Activated CD4-positive, alpha-beta T cell treated with anti-CD3 and anti-CD28 coated beads, Interleukin-2, amount 10 ng/mL, durations not matched to agents 24 days and 14 days (primary cell): Measurements from ENCODE around the gene NTN1. TPM values are rescaled to one million over a fixed set of nuclear protein-coding genes. Genes with fewer than 3 reads are reported as not detected.

Experiments
- DNase-seq: peaks from one replicate; pipeline ENCODE4 v3.0.0; 2022
- H3K27ac Mint-ChIP-seq: one replicate; pipeline ENCODE4 v1.8.0; 2022; ENCODE audit warnings: mild to moderate bottlenecking, mixed read lengths
- H3K27me3 Mint-ChIP-seq: one replicate; pipeline ENCODE4 v1.8.0; 2022; ENCODE audit warnings: mixed read lengths
- H3K36me3 Mint-ChIP-seq: one replicate; pipeline ENCODE4 v1.8.0; 2022; ENCODE audit warnings: low read depth, mild to moderate bottlenecking, mixed read lengths
- H3K4me1 Mint-ChIP-seq: one replicate; pipeline ENCODE4 v1.8.0; 2021; ENCODE audit warnings: mixed read lengths
- H3K4me3 Mint-ChIP-seq: one replicate; pipeline ENCODE4 v1.8.0; 2022; ENCODE audit warnings: mild to moderate bottlenecking, moderate library complexity, mixed read lengths
- H3K9me3 Mint-ChIP-seq: one replicate; pipeline ENCODE4 v1.8.0; 2021; ENCODE audit warnings: mixed read lengths
- intact Hi-C: fragments of 100-400 bp; cut with micrococcal nuclease; formaldehyde crosslinking; loops from one replicate; pipeline ENCODE4 v1.15.1; 2023
- total RNA-seq: library from RNA; stranded (reverse); gene quantifications from 2 replicates; pipeline ENCODE4 v1.2.3, GENCODE V29; 2022

The NTN1 gene
- total RNA-seq, 1 donor from 2014 or later, result 0.51 TPM

DNA sequence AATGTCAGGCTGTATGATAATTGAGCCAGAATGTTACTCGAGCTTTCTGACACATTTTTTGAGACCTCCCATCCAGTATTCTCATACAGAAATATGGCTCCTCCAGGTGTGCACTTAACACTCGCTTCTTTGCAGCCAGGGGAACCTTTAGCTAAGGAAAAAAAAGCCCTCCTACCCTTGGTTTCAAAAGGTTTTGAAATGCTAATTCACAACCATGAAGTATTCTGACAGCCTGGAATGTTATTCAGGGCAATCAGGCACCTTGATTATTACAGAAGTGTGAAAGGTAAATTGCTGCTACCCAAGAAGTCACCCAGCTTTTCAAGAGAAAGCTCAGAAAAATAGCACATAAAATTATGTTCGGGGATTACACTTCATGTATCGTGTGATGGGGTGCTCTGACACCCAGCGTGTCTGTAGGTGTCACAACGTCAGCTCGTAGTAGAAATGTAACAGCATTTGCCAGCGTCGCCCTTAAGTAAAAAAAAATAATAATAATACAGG, 41.1 kb downstream of the NTN1 start:
- H3K36me3 Mint-ChIP-seq, result no peaks in the 10 kb centered on the region
- H3K4me1 Mint-ChIP-seq, result no peaks in the 10 kb centered on the region
- no peak overlapping the region for H3K4me3 Mint-ChIP-seq
- intact Hi-C loops, result no loop called here
- H3K9me3 Mint-ChIP-seq, result no peaks in the 10 kb centered on the region
- DNase-seq, result no peak
- H3K27me3 Mint-ChIP-seq, result peaks cover 4% of the 10 kb centered on the region
- H3K27ac Mint-ChIP-seq, result no peak overlapping the region

GRCh38 chr17:9064311-9064834, 43.1 kb downstream of the NTN1 start:
- H3K4me3 Mint-ChIP-seq, result no peak overlapping the region
- intact Hi-C loops, result no loop called here
- H3K36me3 Mint-ChIP-seq, result no peaks in the 10 kb centered on the region
- no peak for DNase-seq
- H3K4me1 Mint-ChIP-seq, result no peaks in the 10 kb centered on the region
- H3K9me3 Mint-ChIP-seq, result no peaks in the 10 kb centered on the region
- no peak overlapping the region for H3K27ac Mint-ChIP-seq
- H3K27me3 Mint-ChIP-seq, result peaks cover 3% of the 10 kb centered on the region

DNA sequence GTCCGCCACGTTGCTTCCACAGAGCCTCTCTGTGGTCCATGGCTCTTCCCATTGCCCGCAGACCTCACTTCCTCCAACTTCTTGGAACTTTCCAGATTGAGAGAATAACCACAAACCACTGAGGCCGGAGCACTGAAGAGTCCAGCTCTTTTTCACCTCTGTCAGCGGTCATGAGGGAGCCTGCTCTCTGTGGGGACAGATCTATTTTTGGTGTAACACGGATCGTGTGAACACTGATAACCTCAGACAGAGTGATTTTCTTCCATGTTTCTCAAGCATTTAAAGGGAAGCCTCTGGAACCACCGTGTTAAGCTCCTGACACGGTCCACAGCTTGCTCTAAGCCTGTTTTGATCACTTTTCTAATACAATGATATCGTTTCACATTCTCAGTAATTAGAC, 49.7 kb downstream of the NTN1 start:
- no peak overlapping the region for H3K27ac Mint-ChIP-seq
- no peaks in the 10 kb centered on the region for H3K9me3 Mint-ChIP-seq
- H3K36me3 Mint-ChIP-seq, result no peaks in the 10 kb centered on the region
- no peaks in the 10 kb centered on the region for H3K4me1 Mint-ChIP-seq
- no peak for DNase-seq
- H3K4me3 Mint-ChIP-seq, result no peak overlapping the region
- H3K27me3 Mint-ChIP-seq, result no peaks in the 10 kb centered on the region
- intact Hi-C loops, result no loop called here

- no peak for DNase-seq
- intact Hi-C loops, result no loop called here
- no peaks in the 10 kb centered on the region for H3K9me3 Mint-ChIP-seq
- no peak overlapping the region for H3K4me3 Mint-ChIP-seq
- H3K27ac Mint-ChIP-seq, result no peak overlapping the region
- no peaks in the 10 kb centered on the region for H3K4me1 Mint-ChIP-seq
- no peaks in the 10 kb centered on the region for H3K36me3 Mint-ChIP-seq
- no peaks in the 10 kb centered on the region for H3K27me3 Mint-ChIP-seq
Measured at GRCh38 chr17:9071811-9072498, 50.6 kb downstream of the NTN1 start.

DNA sequence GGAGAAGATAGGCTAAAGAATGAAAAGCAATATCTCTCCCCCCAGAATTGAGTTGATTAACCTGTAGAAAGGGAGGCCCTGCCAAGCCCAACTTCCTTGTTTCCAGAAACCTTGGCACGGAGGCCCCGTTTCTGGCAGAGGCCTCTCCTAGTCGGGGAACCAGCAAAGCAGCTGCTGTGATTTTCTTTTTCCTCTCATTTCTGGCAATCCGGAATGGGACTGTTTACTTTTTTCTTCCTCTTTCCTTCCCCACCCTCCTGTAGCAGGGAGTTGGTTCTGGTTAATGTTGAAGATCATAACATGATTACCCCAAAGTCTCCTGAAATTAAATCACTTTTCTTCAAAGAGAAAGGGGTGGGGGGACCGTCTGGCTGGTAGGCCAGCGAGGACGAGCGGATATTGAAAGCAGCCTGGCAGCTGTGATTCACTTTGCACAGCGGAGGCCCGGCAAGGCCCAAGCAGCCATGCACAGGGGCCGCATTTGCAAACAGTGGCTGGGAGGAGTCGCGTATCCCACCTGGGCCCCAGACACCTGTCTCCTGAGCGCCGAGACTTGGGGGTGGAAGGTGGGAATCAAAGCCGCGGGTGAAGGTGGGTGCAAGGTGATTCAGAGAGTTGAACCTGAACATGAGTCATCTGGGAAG, 51.5 kb downstream of the NTN1 start:
- no peaks in the 10 kb centered on the region for H3K36me3 Mint-ChIP-seq
- H3K4me1 Mint-ChIP-seq, result no peaks in the 10 kb centered on the region
- H3K27ac Mint-ChIP-seq, result no peak overlapping the region
- H3K9me3 Mint-ChIP-seq, result no peaks in the 10 kb centered on the region
- H3K4me3 Mint-ChIP-seq, result no peak overlapping the region
- DNase-seq, result no peak
- no peaks in the 10 kb centered on the region for H3K27me3 Mint-ChIP-seq
- intact Hi-C loops, result no loop called here

- H3K27ac Mint-ChIP-seq, result no peak overlapping the region
- no peak for DNase-seq
- H3K9me3 Mint-ChIP-seq, result peaks cover 3% of the 10 kb centered on the region
- no peaks in the 10 kb centered on the region for H3K36me3 Mint-ChIP-seq
- intact Hi-C loops, result no loop called here
- H3K27me3 Mint-ChIP-seq, result no peaks in the 10 kb centered on the region
- no peaks in the 10 kb centered on the region for H3K4me1 Mint-ChIP-seq
- H3K4me3 Mint-ChIP-seq, result no peak overlapping the region
Measured at GRCh38 chr17:9074131-9074530, 52.8 kb downstream of the NTN1 start.

GRCh38 chr17:9079461-9080103, 58.3 kb downstream of the NTN1 start:
- H3K4me3 Mint-ChIP-seq, result no peak overlapping the region
- no peak overlapping the region for H3K27ac Mint-ChIP-seq
- H3K9me3 Mint-ChIP-seq, result peaks cover 9% of the 10 kb centered on the region
- intact Hi-C loops, result no loop called here
- H3K4me1 Mint-ChIP-seq, result no peaks in the 10 kb centered on the region
- H3K27me3 Mint-ChIP-seq, result no peaks in the 10 kb centered on the region
- no peak for DNase-seq
- H3K36me3 Mint-ChIP-seq, result no peaks in the 10 kb centered on the region

GRCh38 chr17:9080296-9080914, 59.1 kb downstream of the NTN1 start:
- Mint-ChIP-seq H3K27me3 (no peaks in the 10 kb centered on the region), H3K4me1 (no peaks in the 10 kb centered on the region), H3K4me3 (no peak overlapping the region), H3K27ac (peak overlapping the region; percentile 27), H3K9me3 (peaks cover 9% of the 10 kb centered on the region), H3K36me3 (no peaks in the 10 kb centered on the region)
- intact Hi-C loops, result no loop called here
- no peak for DNase-seq

GRCh38 chr17:9080983-9081382, 59.7 kb downstream of the NTN1 start:
- Mint-ChIP-seq H3K27ac (no peak overlapping the region), H3K4me3 (no peak overlapping the region), H3K27me3 (no peaks in the 10 kb centered on the region), H3K4me1 (no peaks in the 10 kb centered on the region), H3K36me3 (no peaks in the 10 kb centered on the region), H3K9me3 (peaks cover 9% of the 10 kb centered on the region)
- DNase-seq, result no peak
- intact Hi-C loops, result no loop called here

DNA sequence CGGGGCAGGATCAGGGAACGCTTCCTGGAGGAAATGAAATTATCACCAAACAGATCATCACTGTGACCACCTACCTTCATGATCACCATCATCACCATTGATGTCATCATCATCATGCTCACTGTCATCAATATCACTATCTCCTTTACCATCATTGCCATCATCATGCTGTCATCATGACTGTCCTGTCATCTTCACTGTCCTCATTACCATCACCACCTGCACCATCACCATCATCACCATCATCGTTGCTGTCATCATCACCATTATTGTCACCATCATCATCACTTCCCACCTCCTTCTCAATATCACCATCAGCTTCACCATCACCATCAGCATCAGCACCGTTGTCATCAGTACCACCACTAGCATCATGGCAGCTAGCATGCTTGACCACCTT, 65.3 kb downstream of the NTN1 start:
- no peak for DNase-seq
- intact Hi-C loops, result no loop called here
- no peaks in the 10 kb centered on the region for H3K27me3 Mint-ChIP-seq
- no peak overlapping the region for H3K4me3 Mint-ChIP-seq
- H3K4me1 Mint-ChIP-seq, result no peaks in the 10 kb centered on the region
- H3K27ac Mint-ChIP-seq, result no peak overlapping the region
- no peaks in the 10 kb centered on the region for H3K9me3 Mint-ChIP-seq
- H3K36me3 Mint-ChIP-seq, result no peaks in the 10 kb centered on the region

DNA sequence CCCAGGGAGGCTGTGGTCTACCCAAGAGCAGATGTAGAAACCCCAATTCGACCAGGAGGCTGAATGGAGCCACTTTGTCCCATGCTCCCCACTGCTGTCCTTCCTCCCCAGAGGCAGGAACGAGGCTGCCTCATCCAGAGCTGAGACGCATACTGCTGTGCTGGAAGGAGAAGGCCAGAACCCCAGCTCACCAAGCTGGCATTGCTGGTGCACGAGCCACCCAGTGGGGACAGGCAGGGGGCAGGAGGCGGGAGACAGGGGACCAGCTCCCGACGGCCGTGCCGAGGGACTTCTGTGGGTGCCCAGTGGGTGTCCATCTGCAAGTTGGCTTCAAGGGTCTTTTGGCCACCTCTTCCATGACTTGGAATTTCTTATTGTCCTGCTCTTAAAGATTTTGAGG, 66.6 kb downstream of the NTN1 start:
- Mint-ChIP-seq H3K36me3 (no peaks in the 10 kb centered on the region), H3K9me3 (no peaks in the 10 kb centered on the region), H3K4me3 (no peak overlapping the region), H3K4me1 (no peaks in the 10 kb centered on the region), H3K27ac (no peak overlapping the region), H3K27me3 (no peaks in the 10 kb centered on the region)
- no peak for DNase-seq
- intact Hi-C loops, result no loop called here

GRCh38 chr17:9090641-9091096, 69.4 kb downstream of the NTN1 start:
- Mint-ChIP-seq H3K4me1 (no peaks in the 10 kb centered on the region), H3K27me3 (peaks cover 3% of the 10 kb centered on the region), H3K27ac (no peak overlapping the region), H3K9me3 (no peaks in the 10 kb centered on the region), H3K36me3 (no peaks in the 10 kb centered on the region), H3K4me3 (no peak overlapping the region)
- no peak for DNase-seq
- intact Hi-C loops, result no loop called here

DNA sequence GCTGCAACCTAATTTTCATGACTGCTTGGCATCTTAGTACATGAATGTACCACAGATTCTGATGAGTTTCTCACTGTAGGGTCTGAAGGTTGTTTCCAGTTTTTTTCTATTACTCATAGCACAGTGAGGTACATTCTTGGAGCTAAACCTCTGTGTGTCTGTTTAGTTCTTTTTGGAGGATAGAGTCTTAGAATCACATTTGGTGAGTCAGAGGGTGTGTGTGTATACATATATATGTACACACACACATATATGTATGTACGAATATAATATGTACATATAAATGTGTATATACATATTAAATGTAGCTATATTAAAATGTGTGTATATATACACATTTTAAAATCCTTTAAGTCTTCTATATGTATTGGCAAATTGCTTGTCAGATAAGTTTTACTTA, 72.9 kb downstream of the NTN1 start:
- intact Hi-C loops, result no loop called here
- Mint-ChIP-seq H3K27me3 (peaks cover 10% of the 10 kb centered on the region), H3K4me3 (no peak overlapping the region), H3K27ac (no peak overlapping the region), H3K9me3 (no peaks in the 10 kb centered on the region), H3K4me1 (no peaks in the 10 kb centered on the region), H3K36me3 (no peaks in the 10 kb centered on the region)
- no peak for DNase-seq

- no peak for DNase-seq
- intact Hi-C loops, result no loop called here
- Mint-ChIP-seq H3K4me3 (no peak overlapping the region), H3K27me3 (peaks cover 12% of the 10 kb centered on the region), H3K9me3 (no peaks in the 10 kb centered on the region), H3K36me3 (no peaks in the 10 kb centered on the region), H3K4me1 (no peaks in the 10 kb centered on the region), H3K27ac (no peak overlapping the region)
Measured at GRCh38 chr17:9095390-9095789, 74.1 kb downstream of the NTN1 start.
